HT1080 (cell line): ENCODE measurements around the gene RERE. TPM values are rescaled to one million over a fixed set of nuclear protein-coding genes. Genes with fewer than 3 reads are reported as not detected.

Experiments
- DNase-seq: peaks from one replicate; pipeline ENCODE4 v3.0.0-alpha.2; 2015; ENCODE audit warnings: low read depth
- total RNA-seq: library from RNA; depleted of rRNA; stranded (reverse); fragments of >200 nt; shearing (Covaris generic); gene quantifications from 2 replicates; pipeline ENCODE4 v1.2.3, GENCODE V29; 2014

Gene RERE
- total RNA-seq, 1 experiment from 2014 or later: 12.4 TPM

DNA sequence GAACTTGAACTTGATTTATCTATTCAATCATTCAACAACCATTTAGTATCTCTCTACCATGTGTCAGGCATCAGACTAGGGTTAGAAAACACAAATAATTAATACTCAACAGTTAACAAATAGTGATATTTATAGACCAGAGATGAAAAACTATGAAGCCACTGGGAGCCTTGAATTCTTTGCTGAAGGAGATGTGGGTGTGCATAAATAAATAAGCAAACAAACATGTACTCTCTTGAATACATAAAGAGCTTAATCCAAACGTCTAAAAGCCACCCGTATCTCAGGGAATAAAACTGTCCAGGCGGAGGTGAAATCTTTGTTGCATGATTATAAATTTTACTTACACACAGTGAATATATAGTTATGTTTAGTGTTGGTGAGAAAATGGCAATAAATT is 333.9 kb downstream of the RERE start:
- no peak for DNase-seq

DNA sequence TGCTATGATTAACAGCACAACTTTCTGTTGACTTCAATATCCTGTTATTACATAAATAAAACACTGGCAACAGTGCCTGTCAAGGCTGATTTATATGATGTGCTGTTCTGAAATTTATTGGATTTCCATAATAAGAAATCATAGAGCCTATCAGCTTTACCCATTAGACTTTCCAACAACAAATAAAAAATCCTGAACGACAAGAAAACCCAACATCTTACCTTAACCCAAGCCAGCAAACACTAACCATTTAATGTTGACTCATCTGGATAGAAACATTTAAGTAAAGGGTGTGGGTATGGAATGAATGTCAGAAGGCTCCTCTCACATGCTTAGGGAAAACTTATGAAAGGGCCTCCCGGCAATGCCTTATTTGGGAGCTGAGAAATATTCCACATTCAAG is 334.5 kb downstream of the RERE start:
- DNase-seq: no peak

DNA sequence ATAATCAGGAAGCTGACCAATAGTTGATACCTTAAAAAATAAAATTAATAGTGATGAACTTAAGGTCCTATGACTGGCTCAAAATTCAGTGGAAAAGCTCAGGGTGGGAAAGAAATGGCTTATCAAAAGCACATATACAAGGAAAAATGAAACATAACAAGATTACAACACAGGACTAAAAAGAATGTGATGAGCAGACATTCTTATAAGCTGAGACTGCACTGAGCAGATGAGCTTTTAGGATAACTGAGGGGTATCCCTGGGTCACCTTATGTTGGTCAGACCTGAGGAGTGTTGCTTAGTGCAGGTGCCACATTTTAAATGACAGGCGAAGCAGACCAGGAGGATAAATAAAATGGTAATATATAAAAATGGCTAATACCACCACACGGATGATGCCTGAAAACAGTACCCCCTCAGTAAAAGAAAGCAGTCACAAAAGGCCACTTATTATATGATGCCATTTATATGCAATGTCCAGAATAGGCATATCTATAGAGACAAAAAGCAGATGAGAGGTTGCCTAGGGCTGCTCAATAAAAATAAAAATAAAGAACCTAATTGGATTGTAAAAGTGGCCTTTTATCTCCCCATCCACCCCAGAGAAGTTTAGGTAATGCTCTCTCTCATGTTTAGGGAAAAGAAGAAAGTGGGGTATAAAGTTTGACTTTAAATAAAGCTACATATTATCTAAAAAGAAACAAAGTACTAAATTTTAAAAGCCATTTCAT is 335.6 kb downstream of the RERE start:
- DNase-seq: no peak

DNA sequence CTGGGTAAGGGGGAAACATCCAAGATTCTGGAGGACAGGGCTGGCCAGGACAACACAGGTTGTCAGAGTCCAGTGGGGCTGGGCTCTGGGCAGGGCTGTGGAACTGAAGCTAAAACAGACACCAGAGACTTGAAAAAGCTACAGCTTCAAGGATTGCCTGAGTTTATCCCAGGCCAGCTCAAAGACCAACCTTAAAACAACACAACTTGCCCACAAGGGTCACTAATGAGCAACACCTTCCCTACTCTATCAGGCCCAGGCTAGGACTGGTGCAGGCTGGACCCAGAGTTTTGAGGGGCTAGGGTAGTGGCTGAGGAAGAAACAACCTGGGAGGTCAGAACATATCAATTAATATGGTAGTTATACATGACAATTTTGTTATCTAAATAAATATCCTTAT is 338.9 kb downstream of the RERE start:
- DNase-seq: no peak

DNA sequence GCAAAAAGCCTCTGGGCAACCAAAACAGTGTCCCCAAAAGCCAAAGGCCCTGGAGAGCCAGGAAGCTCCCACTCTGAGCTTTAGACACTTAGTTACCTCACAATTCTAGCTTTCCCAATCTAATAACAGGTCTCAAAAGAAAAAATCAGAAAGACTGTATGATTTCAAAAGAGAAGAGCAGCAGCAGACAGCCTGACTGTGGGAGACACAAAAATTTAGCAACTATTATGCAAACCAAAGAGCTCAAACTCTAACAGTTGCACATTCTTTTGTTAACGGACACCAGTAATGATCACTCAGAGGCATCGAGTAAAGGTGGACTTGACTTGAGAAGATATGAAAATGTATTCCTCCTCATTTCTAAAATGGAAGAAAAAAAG is 339.5 kb downstream of the RERE start:
- DNase-seq: no peak

DNA sequence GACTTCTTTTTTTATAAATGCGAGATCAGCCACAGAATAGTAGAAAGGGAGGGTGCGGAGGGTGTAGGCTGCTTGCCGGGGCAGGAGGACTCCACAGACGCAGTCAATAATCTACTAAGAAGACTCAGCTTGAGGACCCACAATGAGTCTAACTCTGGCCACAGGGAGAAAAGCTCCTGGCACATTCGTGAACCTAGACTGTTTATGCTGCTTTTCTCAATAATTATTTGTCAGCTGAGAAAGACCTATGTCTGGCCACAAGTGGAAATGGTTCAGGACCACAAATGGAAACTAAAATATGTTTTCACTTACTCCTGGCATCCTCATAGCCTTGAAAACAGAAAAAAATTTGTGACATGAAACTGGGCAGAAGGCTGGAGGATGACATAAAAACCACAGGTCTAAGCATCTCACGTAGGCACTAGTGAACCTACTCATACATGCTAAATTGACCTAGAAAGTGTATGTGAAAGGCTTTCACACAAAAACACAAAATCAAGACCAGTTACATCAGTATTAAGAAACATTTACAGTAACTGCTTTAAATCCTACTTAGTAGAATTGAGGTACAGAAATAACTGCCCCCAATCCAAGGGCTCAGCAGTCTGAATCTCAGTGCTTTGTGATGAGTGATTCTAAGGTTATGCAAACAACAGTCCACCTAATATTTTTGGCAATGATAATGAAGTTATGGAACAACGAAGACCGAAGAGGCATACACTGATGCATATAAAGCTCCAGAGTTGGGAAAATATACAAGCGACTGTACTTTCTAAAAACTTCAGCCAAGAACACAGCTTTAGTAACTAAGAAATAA is 340.1 kb downstream of the RERE start:
- DNase-seq: no peak

DNA sequence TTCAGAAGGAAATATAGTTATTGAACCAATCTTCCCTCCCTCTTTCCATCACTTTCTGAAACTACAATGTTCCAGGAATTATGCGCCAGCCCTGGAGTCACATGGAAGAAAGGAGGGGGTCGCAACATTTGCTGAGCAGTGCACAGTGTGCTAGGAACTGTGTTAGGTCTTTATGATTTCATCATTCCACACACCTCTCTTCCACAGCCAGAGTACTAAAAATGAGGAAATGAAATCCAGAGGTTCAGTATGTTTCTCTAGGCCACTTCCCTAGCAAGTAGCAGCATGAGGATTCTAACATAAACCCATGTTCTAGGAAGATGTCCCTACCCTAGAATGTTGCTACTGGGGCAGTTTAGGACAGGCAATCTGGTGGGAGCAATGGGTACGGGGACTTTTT is 341.4 kb downstream of the RERE start:
- no peak for DNase-seq

DNA sequence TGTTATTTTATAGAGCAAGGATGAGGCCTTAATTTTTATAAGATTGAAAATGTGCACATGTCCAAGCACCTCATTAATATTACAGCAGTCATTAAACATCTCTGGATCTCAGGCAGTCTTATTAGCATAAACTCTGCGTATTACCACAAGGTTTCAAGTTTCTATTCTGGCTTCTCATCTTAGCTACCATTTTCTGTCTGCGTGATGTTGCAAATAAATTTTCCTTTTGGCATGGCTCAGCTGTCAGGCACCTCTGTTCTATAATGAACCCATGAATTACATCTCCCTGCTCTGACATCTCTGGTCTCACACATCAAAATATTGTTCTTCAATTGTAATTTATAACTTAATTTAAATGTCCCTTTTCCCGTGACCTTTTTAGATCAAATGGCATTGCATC is 343.1 kb downstream of the RERE start:
- no peak for DNase-seq

DNA sequence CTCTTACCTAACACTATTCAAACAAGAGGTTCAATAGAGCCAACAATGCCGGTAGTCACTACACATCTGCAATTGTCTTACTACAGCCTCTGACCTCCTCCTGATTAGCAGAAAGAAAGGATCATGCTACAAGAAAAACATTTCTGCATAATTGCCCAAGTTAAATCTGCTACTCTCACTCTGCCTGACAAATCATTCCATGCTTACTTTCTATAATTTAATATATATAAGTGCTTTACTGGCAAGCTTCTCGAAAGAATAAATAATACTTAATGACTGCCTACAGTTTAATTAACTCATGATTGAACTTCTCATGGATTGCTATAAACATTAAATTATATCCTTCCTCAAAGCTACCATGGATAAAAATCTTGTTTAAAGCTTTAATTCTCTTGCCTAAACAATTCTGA is 343.5 kb downstream of the RERE start:
- DNase-seq: no peak

DNA sequence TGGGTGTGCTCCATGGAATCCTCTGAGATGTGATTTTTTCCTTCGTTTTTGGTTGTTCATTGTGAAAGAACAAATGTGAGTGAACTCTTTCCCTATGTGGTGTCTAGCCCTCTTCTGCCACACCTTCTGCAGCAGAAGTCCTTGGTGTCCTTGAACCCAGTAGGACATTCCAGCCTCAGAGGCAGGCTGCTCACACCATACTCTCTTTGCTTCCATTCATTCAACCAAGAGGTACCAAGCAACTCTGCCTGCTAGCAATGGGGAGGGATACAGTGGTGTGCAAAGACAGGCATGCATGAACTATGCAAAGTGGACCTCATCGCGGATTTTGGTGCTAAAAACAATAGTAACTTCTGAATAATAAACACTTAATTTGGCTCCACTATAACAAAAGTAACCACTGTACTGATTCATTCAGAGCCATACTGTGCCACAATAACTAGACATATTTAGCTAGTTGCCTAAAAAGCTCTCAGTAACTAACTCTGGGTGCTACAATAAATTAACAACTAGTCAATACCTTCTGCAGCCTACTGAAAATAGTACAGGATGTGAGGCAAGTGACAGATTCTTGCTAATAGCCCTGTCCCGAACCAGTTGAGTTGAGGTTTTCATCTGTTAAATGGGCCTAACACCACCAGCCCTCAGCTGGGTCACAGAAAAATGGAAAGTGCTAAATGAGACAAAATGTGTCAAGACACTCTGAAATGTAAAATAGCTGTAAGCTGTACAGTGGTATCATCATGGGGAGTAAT is 344.1 kb downstream of the RERE start:
- no peak for DNase-seq

DNA sequence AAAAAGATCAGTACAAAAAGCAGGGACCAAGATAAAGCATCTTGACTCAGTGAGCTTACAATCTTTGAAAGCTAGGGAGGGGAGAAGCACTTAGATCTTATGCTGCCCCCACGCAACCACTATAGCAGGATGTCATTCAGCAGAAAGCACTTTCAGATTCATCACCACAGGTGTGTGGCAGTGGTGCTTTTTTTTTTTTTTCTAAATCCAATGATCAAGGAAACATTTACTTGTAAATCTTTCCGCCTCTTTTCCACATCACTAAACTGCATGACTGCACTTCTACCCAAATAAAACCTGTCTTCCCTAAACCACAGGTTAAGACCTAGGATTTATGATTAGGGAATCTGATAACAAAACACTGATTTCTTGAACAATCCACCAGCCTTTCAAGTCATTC is 344.8 kb downstream of the RERE start:
- DNase-seq: no peak

DNA sequence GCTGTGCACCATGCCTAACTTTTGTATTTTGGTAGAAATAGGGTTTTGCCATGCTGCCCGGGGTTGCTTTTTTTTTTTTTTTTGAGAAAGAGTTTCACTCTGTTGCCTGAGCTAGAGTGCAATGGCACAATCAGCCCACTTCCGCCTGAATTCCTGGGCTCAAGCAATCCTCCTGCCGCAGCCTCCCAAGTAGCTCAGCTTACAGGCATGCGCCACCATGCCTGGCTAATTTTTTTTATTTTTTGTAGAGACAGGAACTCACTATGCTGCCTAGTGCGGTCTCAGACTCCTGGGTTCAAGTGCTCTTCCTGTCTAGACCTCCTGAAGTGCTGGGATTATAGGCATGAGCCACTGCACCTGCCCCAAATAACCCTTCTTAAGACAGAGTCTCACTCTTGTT is 346.0 kb downstream of the RERE start:
- DNase-seq: no peak

DNA sequence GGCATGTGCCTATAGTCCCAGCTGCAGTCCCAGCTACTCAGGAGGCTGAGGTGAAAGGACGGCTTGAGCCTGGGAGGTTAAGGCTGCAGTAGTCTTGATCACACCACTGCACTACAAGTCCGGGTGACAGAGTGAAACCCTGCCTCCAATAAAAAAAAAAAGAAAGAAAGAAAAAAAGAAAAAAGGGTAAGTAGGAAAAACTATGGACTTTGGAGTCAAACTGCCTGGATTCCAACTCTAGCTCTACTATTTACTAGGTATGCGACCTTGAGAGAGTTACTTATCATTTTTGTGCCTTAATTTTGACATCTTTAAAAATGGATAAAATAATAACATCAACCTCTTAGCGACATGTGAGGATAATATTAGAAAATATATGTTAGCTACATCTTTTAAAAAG is 348.7 kb downstream of the RERE start:
- no peak for DNase-seq

DNA sequence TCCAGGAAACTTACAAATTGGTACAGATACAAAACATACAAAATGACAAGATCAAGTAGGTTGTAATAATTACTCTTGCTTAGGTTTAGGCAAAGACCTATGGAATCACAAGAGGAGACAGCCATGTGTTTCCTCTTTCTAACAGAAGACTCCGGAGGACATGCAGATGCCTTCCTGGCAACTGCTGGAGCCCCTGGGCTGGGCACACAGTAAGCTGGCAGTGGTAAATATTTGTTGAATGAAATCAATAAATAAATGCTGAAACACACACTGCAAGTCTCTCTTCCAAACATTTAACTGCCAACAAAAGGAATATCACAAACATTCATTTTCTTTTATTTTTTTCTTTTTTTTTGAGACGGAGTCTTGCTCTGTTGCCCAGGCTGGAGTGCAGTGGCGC is 350.1 kb downstream of the RERE start:
- no peak for DNase-seq

DNA sequence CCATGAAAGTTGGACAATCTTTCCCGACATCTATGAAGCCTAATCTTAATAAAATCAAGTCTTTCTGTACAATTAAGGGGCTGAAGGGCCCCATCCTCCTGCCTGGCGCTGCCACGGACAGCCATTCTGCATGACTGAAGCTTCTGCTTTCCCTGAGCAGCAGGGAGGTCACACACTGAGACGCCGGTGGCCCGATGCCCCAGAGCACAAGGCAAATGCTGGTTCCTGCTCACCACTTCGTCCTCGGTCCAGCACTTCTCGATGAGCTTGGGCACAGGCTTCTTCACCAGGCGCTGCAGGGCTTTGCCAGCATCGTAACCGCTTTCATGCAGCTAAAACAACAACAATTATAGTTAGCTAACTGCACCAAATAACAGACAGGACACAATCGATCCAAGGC is 351.7 kb downstream of the RERE start:
- no peak for DNase-seq

DNA sequence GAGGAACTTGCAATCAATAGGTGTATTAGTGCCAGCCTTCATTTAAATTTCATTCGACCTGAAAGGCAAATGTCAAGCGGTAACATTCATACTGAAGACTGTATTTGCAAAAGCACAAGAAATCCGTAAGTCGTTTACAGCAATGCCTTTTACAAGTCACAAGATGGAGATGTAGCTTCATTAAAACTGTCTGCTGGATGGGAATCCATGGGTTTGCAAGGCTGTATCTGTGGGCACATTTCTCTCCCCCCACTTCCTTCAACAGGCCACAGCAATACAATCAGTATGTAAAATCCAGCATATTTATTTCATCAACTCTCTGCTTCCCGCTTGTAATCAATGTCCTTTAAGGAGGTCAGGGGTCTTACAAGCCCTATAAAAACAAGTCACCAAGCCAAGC is 352.4 kb downstream of the RERE start:
- DNase-seq: no peak

DNA sequence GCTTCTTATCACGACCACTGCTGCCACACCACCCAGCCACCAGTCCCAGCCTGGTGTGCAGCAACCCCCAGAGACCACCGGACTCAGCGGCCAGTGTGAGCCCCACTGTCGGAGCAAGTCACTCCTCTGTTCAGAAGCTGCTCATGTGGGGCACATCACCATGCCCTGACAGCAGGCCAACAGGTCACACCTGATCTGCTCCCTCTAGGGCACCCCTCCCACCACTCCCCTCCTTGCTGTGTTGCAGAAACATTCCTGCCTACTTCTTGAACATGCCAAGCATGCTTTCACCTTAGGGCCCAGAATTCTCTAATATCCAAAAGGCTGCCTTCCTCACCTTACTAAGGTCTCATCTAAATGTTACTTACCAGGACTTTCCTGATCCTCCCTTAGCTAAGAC is 353.1 kb downstream of the RERE start:
- DNase-seq: no peak

DNA sequence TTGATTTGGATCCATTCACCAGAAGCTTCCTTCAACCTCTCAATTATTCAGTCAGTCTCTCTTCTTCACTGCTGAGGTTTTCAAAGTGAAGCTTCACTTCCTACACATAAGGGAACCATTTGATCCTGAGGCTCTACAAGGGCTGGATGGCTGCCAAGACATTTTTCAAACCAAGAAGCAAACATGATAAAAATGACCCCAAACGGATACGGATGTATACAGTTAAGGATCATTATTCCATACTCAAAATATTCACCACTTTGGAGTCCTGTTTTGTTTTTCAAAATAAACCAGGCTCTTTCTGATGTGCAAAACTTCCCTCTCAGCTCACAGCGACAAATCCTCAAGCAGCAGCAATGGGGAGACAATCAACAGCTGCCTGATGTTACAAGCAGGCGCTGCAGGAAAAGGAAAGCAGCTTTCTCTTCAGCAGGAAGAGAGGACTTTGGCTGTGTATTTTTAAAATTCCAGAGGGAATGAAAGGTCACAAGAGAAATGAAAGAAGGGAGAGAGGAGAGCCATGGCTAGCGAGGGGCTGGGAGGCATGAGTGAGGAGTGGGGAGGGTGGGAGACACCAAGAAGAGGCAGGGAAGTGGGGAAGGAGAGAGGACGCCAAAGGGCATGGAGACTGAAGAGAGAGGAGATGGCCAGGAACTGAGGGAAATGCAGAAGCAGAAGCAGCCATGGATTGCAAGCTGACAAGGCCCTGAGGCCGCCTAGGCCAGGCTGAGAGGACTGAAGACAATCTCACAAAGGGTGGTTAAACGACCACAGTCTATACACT is 354.1 kb downstream of the RERE start:
- peak; percentile 13 for DNase-seq

DNA sequence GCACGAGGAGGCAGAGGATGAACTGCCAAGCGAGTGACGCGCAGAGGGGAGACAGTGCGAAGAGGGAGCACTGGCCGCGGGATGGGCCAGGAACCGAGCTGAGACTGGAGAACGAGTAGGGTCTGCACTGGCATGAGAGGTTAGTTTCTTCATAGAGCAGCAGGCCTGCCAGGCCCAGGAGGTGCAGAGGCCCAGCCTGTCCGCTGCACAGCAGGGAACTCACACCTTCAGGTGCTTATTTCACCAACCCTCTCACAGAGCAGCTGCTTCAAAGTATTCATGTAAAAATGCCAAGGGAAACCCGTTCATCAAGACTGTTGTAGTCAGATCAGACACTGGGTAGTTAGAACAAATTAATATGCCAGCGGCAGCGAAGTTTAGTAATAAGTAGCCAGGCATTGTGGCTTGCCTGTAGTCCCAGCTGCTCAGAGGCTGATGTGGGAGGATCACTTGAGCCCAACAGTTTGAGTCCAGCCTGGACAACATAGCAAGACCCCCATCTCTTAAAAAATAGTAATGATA is 355.0 kb downstream of the RERE start:
- no peak for DNase-seq

DNA sequence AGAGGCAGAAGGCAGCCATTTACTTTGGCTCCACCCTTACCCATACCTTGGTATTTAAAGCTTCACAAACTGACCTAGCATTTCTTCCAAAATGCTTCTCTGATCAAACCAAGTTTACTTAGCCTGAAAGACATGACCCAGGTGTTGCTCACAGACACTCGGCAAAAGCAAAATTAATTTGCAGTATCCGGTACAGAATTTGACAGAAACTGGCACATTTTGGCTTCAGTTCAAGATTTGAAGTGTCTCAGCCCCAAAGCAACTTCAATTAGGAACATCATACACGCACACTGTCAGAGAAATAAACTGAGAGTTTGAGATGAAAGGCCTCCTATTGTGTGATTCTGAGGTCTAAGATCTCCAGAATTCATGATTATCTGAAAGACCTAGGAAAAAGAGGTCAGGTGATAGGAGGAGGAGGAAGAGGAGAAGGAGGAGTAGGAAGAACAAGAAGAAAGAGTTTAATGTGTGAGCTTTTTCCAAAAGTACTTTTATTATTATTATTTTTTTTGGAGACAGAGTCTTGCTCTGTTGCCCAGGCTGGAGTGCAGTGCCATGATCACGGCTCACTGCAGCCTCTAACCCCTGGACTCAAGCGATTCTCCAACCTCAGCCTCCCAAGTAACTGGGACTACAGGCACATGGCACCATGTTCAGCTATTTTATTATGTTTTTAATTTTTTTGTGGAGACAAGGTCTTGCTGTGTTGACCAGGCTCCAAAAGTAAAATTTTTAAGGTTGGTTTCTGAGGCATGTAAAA is 355.9 kb downstream of the RERE start:
- DNase-seq: no peak

DNA sequence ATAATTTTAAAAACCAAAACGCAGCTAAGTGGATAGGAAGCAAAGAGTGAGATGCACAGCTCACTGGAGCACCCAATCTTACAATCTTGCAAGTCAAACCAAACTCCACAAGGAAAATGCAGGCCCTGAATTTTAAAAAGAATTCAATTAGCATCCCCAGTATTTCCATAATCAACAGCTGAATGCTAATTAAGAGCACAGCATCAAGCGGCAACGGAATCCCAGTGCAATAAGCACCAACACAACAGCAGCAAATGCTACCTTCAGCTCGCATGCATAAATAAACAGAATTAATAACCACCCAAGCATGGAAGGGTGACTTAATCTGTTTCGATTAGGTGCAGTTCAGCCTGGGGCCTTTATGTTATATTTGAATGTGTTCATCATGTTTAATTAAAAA is 356.7 kb downstream of the RERE start:
- no peak for DNase-seq
